Uterus (tissue), 2 donors: Measurements from ENCODE around the gene AP2B1.

Experiments used
- POLR2A ChIP-seq, 2 donors: fragments of 450-650 bp; IDR thresholded peaks; one replicate each; pipeline ENCODE4 v1.6.1; 2016; ENCODE audit warnings: antibody characterized with exemption in 2 of 2, mild to moderate bottlenecking in 1 of 2, moderate library complexity in 1 of 2
- TF ChIP-seq, protein P1 (sequence below), 4 experiments: fragments of 200-600 bp in 2 of 4; fragments of 450-650 bp in 2 of 4; sonication (generic) in 2 of 4; IDR thresholded peaks; one replicate each; pipeline ENCODE4 v1.5.1; 2016 to 2019; ENCODE audit warnings: antibody characterized with exemption in 4 of 4, mild to moderate bottlenecking in 2 of 4, moderate library complexity in 1 of 4

- no peak for TF ChIP-seq POLR2A (IDR thresholded peaks at IDR 0.05)
- TF ChIP-seq, protein P1, sequence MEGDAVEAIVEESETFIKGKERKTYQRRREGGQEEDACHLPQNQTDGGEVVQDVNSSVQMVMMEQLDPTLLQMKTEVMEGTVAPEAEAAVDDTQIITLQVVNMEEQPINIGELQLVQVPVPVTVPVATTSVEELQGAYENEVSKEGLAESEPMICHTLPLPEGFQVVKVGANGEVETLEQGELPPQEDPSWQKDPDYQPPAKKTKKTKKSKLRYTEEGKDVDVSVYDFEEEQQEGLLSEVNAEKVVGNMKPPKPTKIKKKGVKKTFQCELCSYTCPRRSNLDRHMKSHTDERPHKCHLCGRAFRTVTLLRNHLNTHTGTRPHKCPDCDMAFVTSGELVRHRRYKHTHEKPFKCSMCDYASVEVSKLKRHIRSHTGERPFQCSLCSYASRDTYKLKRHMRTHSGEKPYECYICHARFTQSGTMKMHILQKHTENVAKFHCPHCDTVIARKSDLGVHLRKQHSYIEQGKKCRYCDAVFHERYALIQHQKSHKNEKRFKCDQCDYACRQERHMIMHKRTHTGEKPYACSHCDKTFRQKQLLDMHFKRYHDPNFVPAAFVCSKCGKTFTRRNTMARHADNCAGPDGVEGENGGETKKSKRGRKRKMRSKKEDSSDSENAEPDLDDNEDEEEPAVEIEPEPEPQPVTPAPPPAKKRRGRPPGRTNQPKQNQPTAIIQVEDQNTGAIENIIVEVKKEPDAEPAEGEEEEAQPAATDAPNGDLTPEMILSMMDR (IDR thresholded peaks at IDR 0.05), result no peak
These were observed 145.0 kb downstream of the AP2B1 start for GRCh38 chr17:35731917-35732805.
